ENCODE results near the gene CSRP2. TPM values are rescaled to one million over a fixed set of nuclear protein-coding genes. Genes with fewer than 3 reads are reported as not detected.

CSRP2 gene
- total RNA-seq, 1 experiment from 2014 or later = 158 TPM

DNA sequence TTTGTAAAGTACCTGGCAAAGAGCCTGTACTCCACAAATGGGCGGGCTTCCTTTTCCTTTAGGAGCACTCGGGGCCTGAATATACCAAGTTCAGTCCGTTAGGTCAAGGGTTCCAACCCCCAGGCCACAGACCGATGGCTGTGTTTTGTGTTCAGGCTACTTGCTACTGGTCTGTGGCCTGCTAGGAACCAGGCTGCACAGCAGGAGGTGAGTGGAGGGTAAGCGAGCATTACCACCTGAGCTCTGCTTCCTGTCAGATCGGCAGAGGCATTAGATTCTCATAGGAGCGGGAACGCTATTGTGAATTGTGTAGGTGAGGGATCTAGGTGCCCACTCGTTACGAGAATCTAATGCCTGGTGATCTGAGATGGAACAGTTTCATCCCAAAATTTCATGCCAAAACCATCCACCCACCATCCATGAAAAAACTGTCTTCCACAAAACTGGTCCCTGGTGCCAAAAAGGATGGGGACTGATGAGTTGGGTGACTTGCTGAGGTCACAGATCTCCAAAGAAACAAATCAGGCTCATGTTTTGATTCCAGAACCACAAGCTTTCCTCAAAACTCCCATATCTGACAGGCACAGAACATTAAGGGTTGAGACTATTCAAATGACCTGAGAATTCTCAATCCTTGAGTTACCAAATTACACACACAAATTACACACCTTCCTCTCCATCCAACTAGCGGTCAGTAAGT is 4.2 kb downstream of the CSRP2 start:
- Histone ChIP-seq H2AFZ (ENCODE audit: low read length) (no peak overlapping the region), H3T11ph (ENCODE audit: low read length) (no peak overlapping the region), H3K4ac (ENCODE audit: low read depth, low read length) (no peak overlapping the region), H3K4me2 (ENCODE audit: insufficient read depth, insufficient read length, low read length) (no peak overlapping the region), H4K8ac (replicated peaks; ENCODE audit: insufficient read length, low read depth, low read length) (no peak overlapping the region), H3K79me1 (ENCODE audit: insufficient read depth, low read depth, low read length, poor library complexity, severe bottlenecking) (peaks cover 6% of the 10 kb centered on the region), H2BK120ac (ENCODE audit: low read depth, low read length, poor library complexity, severe bottlenecking) (no peak overlapping the region), H3K9ac (ENCODE audit: extremely low read depth, insufficient read length, low read length) (no peak overlapping the region), H3K56ac (ENCODE audit: insufficient read length, low read depth, low read length) (no peak overlapping the region), H2BK5ac (ENCODE audit: insufficient read length, low read length) (no peak overlapping the region), H3K23me2 (ENCODE audit: insufficient read length, low read depth, low read length, poor library complexity, severe bottlenecking) (peaks cover 4% of the 10 kb centered on the region), H2AK5ac (ENCODE audit: insufficient read length, low read length) (no peak overlapping the region), H3K79me2 (ENCODE audit: insufficient read depth, low read length) (peaks cover 11% of the 10 kb centered on the region; the same call in 1 of the 2 replicates), H2BK15ac (ENCODE audit: low read depth, low read length) (no peak overlapping the region), H3K23ac (ENCODE audit: insufficient read length, low read depth, low read length) (no peak overlapping the region), H3K4me1 (ENCODE audit: insufficient read depth, low read length) (peaks cover 12% of the 10 kb centered on the region), H3K27ac (ENCODE audit: insufficient read length, low read depth, low read length) (no peak overlapping the region), H2BK12ac (ENCODE audit: insufficient read length, low read depth, low read length) (no peak overlapping the region), H3K27me3 (ENCODE audit: insufficient read depth, low read length) (no peaks in the 10 kb centered on the region), H3K18ac (ENCODE audit: insufficient read length, low read depth, low read length) (no peak overlapping the region), H3K9me3 (ENCODE audit: control insufficient read depth, low read depth, low read length) (no peaks in the 10 kb centered on the region), H4K5ac (ENCODE audit: insufficient read length, low read depth, low read length) (no peak overlapping the region), H4K91ac (ENCODE audit: insufficient read length, low read depth, low read length) (no peak overlapping the region), H3K14ac (ENCODE audit: insufficient read depth, low read length) (no peak overlapping the region), H2BK20ac (ENCODE audit: low read depth, low read length, poor library complexity, severe bottlenecking) (no peak overlapping the region), H4K20me1 (ENCODE audit: control insufficient read depth, insufficient read depth, insufficient read length) (no peaks in the 10 kb centered on the region)
- Mint-ChIP-seq H3K9me3 (no peaks in the 10 kb centered on the region), H3K27ac (peak overlapping the region in 2 of 3 experiments; percentile 10 to 62; a peak in 2 of 7 replicates), H3K4me3 (no peak overlapping the region), H3K27me3 (ENCODE audit: low read depth) (no peaks in the 10 kb centered on the region), H3K36me3 (ENCODE audit: insufficient read depth in 1 of 3, low read depth in 3 of 3) (peaks cover 3 to 7% (median 5%) of the 10 kb centered on the region in 3 experiments; a peak in 5 of 7 replicates), H3K4me1 (peaks cover 57 to 66% of the 10 kb centered on the region in 2 experiments)
- peak; percentile 83 for DNase-seq
- WGBS (ENCODE audit: extremely low coverage, insufficient read length, low lambda C conversion rate) = no CpG with 5 or more reads among the region's 11 CpGs
- TF ChIP-seq, protein P1, sequence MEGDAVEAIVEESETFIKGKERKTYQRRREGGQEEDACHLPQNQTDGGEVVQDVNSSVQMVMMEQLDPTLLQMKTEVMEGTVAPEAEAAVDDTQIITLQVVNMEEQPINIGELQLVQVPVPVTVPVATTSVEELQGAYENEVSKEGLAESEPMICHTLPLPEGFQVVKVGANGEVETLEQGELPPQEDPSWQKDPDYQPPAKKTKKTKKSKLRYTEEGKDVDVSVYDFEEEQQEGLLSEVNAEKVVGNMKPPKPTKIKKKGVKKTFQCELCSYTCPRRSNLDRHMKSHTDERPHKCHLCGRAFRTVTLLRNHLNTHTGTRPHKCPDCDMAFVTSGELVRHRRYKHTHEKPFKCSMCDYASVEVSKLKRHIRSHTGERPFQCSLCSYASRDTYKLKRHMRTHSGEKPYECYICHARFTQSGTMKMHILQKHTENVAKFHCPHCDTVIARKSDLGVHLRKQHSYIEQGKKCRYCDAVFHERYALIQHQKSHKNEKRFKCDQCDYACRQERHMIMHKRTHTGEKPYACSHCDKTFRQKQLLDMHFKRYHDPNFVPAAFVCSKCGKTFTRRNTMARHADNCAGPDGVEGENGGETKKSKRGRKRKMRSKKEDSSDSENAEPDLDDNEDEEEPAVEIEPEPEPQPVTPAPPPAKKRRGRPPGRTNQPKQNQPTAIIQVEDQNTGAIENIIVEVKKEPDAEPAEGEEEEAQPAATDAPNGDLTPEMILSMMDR (conservative IDR thresholded peaks at IDR 0.05) = no peak

Measured in H9 (cell line).